CD4-positive, alpha-beta memory T cell (primary cell): ENCODE results near the gene ZNF619. TPM values are rescaled to one million over a fixed set of nuclear protein-coding genes. Genes with fewer than 3 reads are reported as not detected.
A peak's percentile ranks its signal among the peaks of the same experiment; 100 is the strongest.

Experiments
- CTCF ChIA-PET: fragments of 350-600 bp; sonication (Branson Sonifier 250); formaldehyde crosslinking; loops from one replicate; lab custom pipeline; 2021; ENCODE audit warnings: inconsistent platforms; ENCODE audit not compliant: partially characterized antibody; lab: Charles Lee
- POLR2A ChIA-PET: fragments of 350-600 bp; sonication (Branson Sonifier 250); formaldehyde crosslinking; loops from one replicate; lab custom pipeline; 2021; ENCODE audit not compliant: partially characterized antibody; lab: Charles Lee
- DNase-seq, 5 donors: peaks; one replicate each; pipeline versions ENCODE4 v3.0.0 to v3.0.0-alpha.2; 2020 to 2022; ENCODE audit warnings: mixed read lengths in 1 of 5
- H3K27ac ChIP-seq: one replicate; pipeline ENCODE4 v1.7.0; 2013; ENCODE audit warnings: low read depth, low read length
- H3K27me3 ChIP-seq: 2 replicates; pipeline ENCODE4 v1.7.0; 2013; ENCODE audit warnings: mild to moderate bottlenecking, low read length, moderate library complexity; ENCODE audit not compliant: insufficient read depth
- H3K36me3 ChIP-seq: 2 replicates; pipeline ENCODE4 v1.7.0; 2013; ENCODE audit warnings: mild to moderate bottlenecking, low read length, moderate library complexity; ENCODE audit not compliant: insufficient read depth
- H3K4me1 ChIP-seq: 2 replicates; pipeline ENCODE4 v1.7.0; 2013; ENCODE audit warnings: mild to moderate bottlenecking, low read length, moderate library complexity; ENCODE audit not compliant: insufficient read depth
- H3K4me3 ChIP-seq, 2 donors: one replicate each; pipeline ENCODE4 v1.7.0; 2013; ENCODE audit warnings: low read length in 2 of 2, mild to moderate bottlenecking in 1 of 2
- H3K9me3 ChIP-seq, 2 donors: one replicate each; pipeline ENCODE4 v1.7.0; 2013; ENCODE audit warnings: low read length in 2 of 2, control low read depth in 1 of 2; ENCODE audit not compliant: control insufficient read depth in 1 of 2
- H3K27ac Mint-ChIP-seq, 7 donors: one replicate each; pipeline ENCODE4 v1.8.0; 2020 to 2021; ENCODE audit warnings: mixed read lengths in 7 of 7, mild to moderate bottlenecking in 6 of 7, inconsistent platforms in 3 of 7, moderate library complexity in 3 of 7
- H3K27me3 Mint-ChIP-seq, 2 donors: one replicate each; pipeline ENCODE4 v1.8.0; 2020 to 2021; ENCODE audit warnings: mixed read lengths in 2 of 2
- H3K36me3 Mint-ChIP-seq, 2 donors: one replicate each; pipeline ENCODE4 v1.8.0; 2020 to 2021; ENCODE audit warnings: mixed read lengths in 2 of 2, inconsistent platforms in 1 of 2, mild to moderate bottlenecking in 1 of 2
- H3K4me1 Mint-ChIP-seq, 4 donors: one replicate each; pipeline ENCODE4 v1.8.0; 2020 to 2021; ENCODE audit warnings: mixed read lengths in 4 of 4, mild to moderate bottlenecking in 1 of 4
- H3K4me3 Mint-ChIP-seq, 8 donors: one replicate each; pipeline ENCODE4 v1.8.0; 2020 to 2021; ENCODE audit warnings: mixed read lengths in 8 of 8, mild to moderate bottlenecking in 7 of 8, moderate library complexity in 6 of 8, inconsistent platforms in 3 of 8
- H3K9me3 Mint-ChIP-seq, 8 donors: one replicate each; pipeline ENCODE4 v1.8.0; 2020 to 2021; ENCODE audit warnings: mixed read lengths in 8 of 8, mild to moderate bottlenecking in 5 of 8, inconsistent platforms in 3 of 8, moderate library complexity in 1 of 8
- intact Hi-C: fragments of 100-400 bp; cut with micrococcal nuclease; formaldehyde crosslinking; loops from one replicate; pipeline ENCODE4 v1.15.1; 2023
- polyA plus RNA-seq, 2 donors: library from polyadenylated mRNA; unstranded; fragments of 300-500 nt; fragmentation: Illumina TruSeq; gene quantifications; one replicate each; pipeline ENCODE4 v1.2.3, GENCODE V29; 2021
- total RNA-seq, 2 experiments: library from RNA; stranded (reverse); gene quantifications; one replicate each; pipeline ENCODE4 v1.2.3, GENCODE V29; 2021

ZNF619 gene
- total and polyA plus RNA-seq, 4 experiments from 2014 or later: 2.3 to 16.6 (median 8.5) TPM

DNA sequence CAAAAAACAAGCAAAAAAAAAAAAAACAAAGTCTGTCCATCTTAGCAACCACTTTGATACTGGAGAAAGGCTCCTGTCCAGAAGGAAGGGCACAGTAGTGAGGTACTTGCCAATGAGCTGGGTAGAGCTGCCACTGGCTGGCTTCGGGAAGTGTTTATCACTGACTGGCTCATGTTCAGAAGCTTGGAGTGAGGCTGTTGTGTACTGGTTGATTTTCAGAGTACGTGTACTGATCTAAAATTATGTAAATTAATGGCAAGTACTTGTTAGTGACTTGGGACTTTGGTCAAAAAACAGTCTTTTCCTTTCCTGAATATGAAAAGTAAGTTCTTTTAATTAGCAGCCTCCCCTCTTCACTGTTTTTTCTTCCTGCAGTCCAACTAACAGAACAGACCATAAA lies 46.9 kb downstream of the ZNF619 start:
- Mint-ChIP-seq H3K4me1 (peaks cover 19 to 34% (median 28%) of the 10 kb centered on the region in 4 donors), H3K9me3 (peaks cover 0 to under 1% (median 0%) of the 10 kb centered on the region in 8 donors), H3K36me3 (peaks cover 26 to 33% of the 10 kb centered on the region in 2 donors), H3K27me3 (no peaks in the 10 kb centered on the region), H3K27ac (peak overlapping the region; percentile 79 to 98 (median 94)), H3K4me3 (peak overlapping the region; percentile 92 to 97 (median 95))
- Histone ChIP-seq H3K4me3 (no peak overlapping the region), H3K36me3 (peaks cover 8% of the 10 kb centered on the region), H3K4me1 (peaks cover 21% of the 10 kb centered on the region), H3K27me3 (no peaks in the 10 kb centered on the region), H3K9me3 (no peaks in the 10 kb centered on the region), H3K27ac (peak overlapping the region; percentile 75)
- no peak for DNase-seq
- intact Hi-C loops: loop anchor here (1.0 to 10.0 kb wide), 7 partner anchors 17 to 1439 kb away; partner anchors contain the start of genes EIF1B, RPL14, SLC25A38 and ULK4
- POLR2A ChIA-PET: interaction anchor here (0.9 to 3.9 kb wide), 9 partner anchors 19 to 675 kb away, joined by 3 to 38 read pairs (median 17); partner anchors contain the start of genes CTNNB1, EIF1B, RPL14 and ZNF619
- CTCF ChIA-PET: interaction anchor here (0.8 to 1.3 kb wide), 5 partner anchors 14 to 197 kb away, joined by 3 to 8 read pairs (median 4); partner anchors contain the start of gene ZNF620

- no peaks in the 10 kb centered on the region for H3K27me3 ChIP-seq
- no peaks in the 10 kb centered on the region for H3K9me3 ChIP-seq
- H3K27ac ChIP-seq: peak overlapping the region; percentile 75
- Mint-ChIP-seq H3K27ac (peak overlapping the region; percentile 79 to 98 (median 94)), H3K4me1 (peaks cover 19 to 34% (median 28%) of the 10 kb centered on the region in 4 donors), H3K4me3 (peak overlapping the region; percentile 92 to 97 (median 95)), H3K36me3 (peaks cover 30 to 37% of the 10 kb centered on the region in 2 donors), H3K27me3 (no peaks in the 10 kb centered on the region), H3K9me3 (no peaks in the 10 kb centered on the region)
- CTCF ChIA-PET: interaction anchor here (0.8 to 1.3 kb wide), 6 partner anchors 13 to 197 kb away, joined by 3 to 8 read pairs (median 4); partner anchors contain the start of gene ZNF620
- no peak for DNase-seq
- peak overlapping the region; percentile 62 to 89 for H3K4me3 ChIP-seq
- intact Hi-C loops: loop anchor here (1.0 to 10.0 kb wide), 7 partner anchors 18 to 1438 kb away; partner anchors contain the start of genes EIF1B, RPL14, SLC25A38 and ULK4
- peaks cover 11% of the 10 kb centered on the region for H3K36me3 ChIP-seq
- POLR2A ChIA-PET: interaction anchor here (0.9 to 3.9 kb wide), 10 partner anchors 19 to 1558 kb away, joined by 3 to 38 read pairs (median 14); partner anchors contain the start of genes CTNNB1, EIF1B, RPL14 and ZNF619
- peaks cover 21% of the 10 kb centered on the region for H3K4me1 ChIP-seq
These were observed 47.3 kb downstream of the ZNF619 start for GRCh38 chr3:40524222-40524567.

DNA sequence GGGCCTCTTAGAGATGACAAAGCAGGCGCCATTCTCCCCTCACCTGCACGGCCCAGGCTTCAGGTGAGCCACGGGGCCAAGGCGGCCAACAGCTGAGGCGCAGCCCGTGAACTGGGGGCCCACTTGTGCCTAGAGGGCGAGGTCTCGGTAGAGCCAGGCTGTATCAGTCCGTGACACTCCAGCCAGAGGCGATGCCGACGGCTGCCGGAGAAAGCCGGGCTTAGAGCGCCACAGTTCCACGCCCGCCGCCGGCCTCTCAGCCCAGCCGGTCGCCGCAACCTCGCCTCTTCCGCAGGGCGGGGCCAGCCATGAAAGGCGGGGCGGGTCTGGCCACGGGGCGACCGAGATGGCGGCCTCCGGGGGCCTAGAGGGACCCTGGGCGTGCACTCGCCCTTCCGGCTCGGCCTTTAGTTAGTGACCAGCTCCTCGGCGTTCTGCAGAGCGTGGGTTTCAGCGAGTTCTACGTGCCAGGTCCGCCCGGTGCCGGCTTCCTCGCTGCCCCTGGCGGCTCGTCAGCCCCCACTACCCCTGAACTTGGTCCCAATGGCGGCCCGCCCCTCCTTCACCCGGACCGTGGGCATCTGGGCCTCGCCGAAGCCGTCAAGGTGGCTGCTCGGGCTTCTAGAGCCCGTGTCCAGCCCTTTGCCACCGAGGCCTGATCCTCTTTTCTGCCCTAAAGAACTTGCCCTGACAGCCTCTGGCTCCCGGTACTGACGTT lies 47.8 kb downstream of the ZNF619 start, which contains the start of gene ZNF621:
Gene ZNF621, plus strand, starts transcription at position 393 of the 718 bp plus-strand sequence. CDS start 881 bp downstream, outside the sequence.
- Mint-ChIP-seq H3K27me3 (no peaks in the 10 kb centered on the region), H3K36me3 (peaks cover 34 to 42% of the 10 kb centered on the region in 2 donors), H3K4me3 (peak within 1 kb of the TSS; percentile 92 to 97 (median 95)), H3K27ac (peak within 1 kb of the TSS; percentile 79 to 98 (median 97)), H3K4me1 (peaks cover 19 to 34% (median 28%) of the 10 kb centered on the region in 4 donors), H3K9me3 (no peaks in the 10 kb centered on the region)
- Histone ChIP-seq H3K4me1 (peaks cover 21% of the 10 kb centered on the region), H3K27ac (peak within 1 kb of the TSS; percentile 75), H3K9me3 (no peaks in the 10 kb centered on the region), H3K4me3 (peak within 1 kb of the TSS; percentile 62 to 89), H3K27me3 (no peaks in the 10 kb centered on the region), H3K36me3 (peaks cover 13% of the 10 kb centered on the region)
- DNase-seq: peak; percentile 67 to 83 (median 77)
- CTCF ChIA-PET: interaction anchor here (0.8 to 1.6 kb wide), 9 partner anchors 13 to 332 kb away, joined by 3 to 8 read pairs (median 4); partner anchors contain the start of gene ZNF620
- POLR2A ChIA-PET: interaction anchor here (0.9 to 3.9 kb wide), 10 partner anchors 20 to 1557 kb away, joined by 3 to 38 read pairs (median 14); partner anchors contain the start of genes CTNNB1, EIF1B, RPL14 and ZNF619
- intact Hi-C loops: loop anchor here (1.0 to 10.0 kb wide), 7 partner anchors 18 to 1438 kb away; partner anchors contain the start of genes EIF1B, RPL14, SLC25A38 and ULK4

DNA sequence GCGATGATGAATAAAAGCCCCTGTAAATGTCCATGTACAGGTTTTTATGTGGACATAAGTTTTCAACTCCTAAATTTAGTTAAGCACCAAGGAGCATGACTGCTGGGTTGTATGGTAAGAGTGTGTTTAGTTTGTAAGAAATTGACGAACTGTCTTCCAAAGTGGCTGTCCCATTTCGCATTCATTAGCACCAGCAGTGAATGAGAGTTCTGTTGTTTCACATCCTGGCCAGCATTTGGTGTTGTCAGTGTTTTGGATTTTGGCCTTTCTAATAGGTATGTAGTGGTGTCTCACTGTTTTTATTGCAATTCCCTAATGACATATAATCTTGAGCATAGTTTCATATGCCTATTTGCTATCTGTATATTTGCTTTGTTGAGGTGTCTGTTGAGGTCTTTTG lies 51.5 kb downstream of the ZNF619 start:
- DNase-seq: no peak
- Mint-ChIP-seq H3K36me3 (peaks cover 71 to 78% of the 10 kb centered on the region in 2 donors), H3K4me3 (no peak overlapping the region), H3K9me3 (peaks cover 0 to 22% (median 12%) of the 10 kb centered on the region in 8 donors), H3K27ac (no peak overlapping the region), H3K27me3 (no peaks in the 10 kb centered on the region), H3K4me1 (peaks cover 17 to 34% (median 28%) of the 10 kb centered on the region in 4 donors)
- intact Hi-C loops: loop anchor here (10.0 kb wide), 1 partner anchor 1144 kb away; the partner anchor contains the start of gene SLC25A38
- ChIA-PET CTCF (no interaction called here), POLR2A (no interaction called here)
- Histone ChIP-seq H3K27me3 (no peaks in the 10 kb centered on the region), H3K27ac (no peak overlapping the region), H3K4me1 (peaks cover 21% of the 10 kb centered on the region), H3K4me3 (no peak overlapping the region), H3K9me3 (no peaks in the 10 kb centered on the region), H3K36me3 (peaks cover 35% of the 10 kb centered on the region)

- H3K36me3 ChIP-seq: peaks cover 46% of the 10 kb centered on the region
- no peaks in the 10 kb centered on the region for H3K9me3 ChIP-seq
- Mint-ChIP-seq H3K27me3 (no peaks in the 10 kb centered on the region), H3K27ac (no peak overlapping the region), H3K9me3 (peaks cover 0 to 40% (median 14%) of the 10 kb centered on the region in 8 donors), H3K4me1 (peaks cover 0 to 11% (median 5%) of the 10 kb centered on the region in 4 donors), H3K4me3 (no peak overlapping the region), H3K36me3 (peaks cover 84 to 92% of the 10 kb centered on the region in 2 donors)
- no peaks in the 10 kb centered on the region for H3K27me3 ChIP-seq
- H3K4me1 ChIP-seq: no peaks in the 10 kb centered on the region
- no peak overlapping the region for H3K27ac ChIP-seq
- ChIA-PET CTCF (no interaction called here), POLR2A (no interaction called here)
- intact Hi-C loops: no loop called here
- H3K4me3 ChIP-seq: no peak overlapping the region
- DNase-seq: no peak
These were observed 55.3 kb downstream of the ZNF619 start for GRCh38 chr3:40532252-40532651.

GRCh38 chr3:40534283-40534682 lies 57.4 kb downstream of the ZNF619 start:
- H3K27me3 ChIP-seq: no peaks in the 10 kb centered on the region
- no peak overlapping the region for H3K4me3 Mint-ChIP-seq
- ChIA-PET POLR2A (no interaction called here), CTCF (interaction anchor here (1.3 to 1.5 kb wide), 2 partner anchors 29 to 48 kb away, joined by 4 to 5 read pairs; partner anchors contain the start of gene ZNF620)
- peaks cover 0 to 57% (median 25%) of the 10 kb centered on the region in 8 donors for H3K9me3 Mint-ChIP-seq
- H3K4me1 ChIP-seq: no peaks in the 10 kb centered on the region
- no peak overlapping the region for H3K4me3 ChIP-seq
- peaks cover 82 to 90% of the 10 kb centered on the region in 2 donors for H3K36me3 Mint-ChIP-seq
- intact Hi-C loops: no loop called here
- H3K27ac ChIP-seq: no peak overlapping the region
- H3K9me3 ChIP-seq: no peaks in the 10 kb centered on the region
- no peak for DNase-seq
- no peaks in the 10 kb centered on the region for H3K27me3 Mint-ChIP-seq
- H3K36me3 ChIP-seq: peaks cover 34% of the 10 kb centered on the region
- H3K27ac Mint-ChIP-seq: no peak overlapping the region
- H3K4me1 Mint-ChIP-seq: no peaks in the 10 kb centered on the region
